GM18868 (cell line): ENCODE results near the gene GJC2.
"Not testable (repeated sequence)": the region's sequence is repeated elsewhere in the genome, so short reads cannot be mapped to it uniquely, and the experiment has no call there.

ENCODE experiments used
- ATAC-seq: cut with Tn5 transposase; IDR thresholded peaks from one replicate; pipeline ENCODE4 v1.9.1; 2021; ENCODE audit warnings: mild to moderate bottlenecking, moderate library complexity; ENCODE audit not compliant: unreplicated experiment

GJC2 gene

DNA sequence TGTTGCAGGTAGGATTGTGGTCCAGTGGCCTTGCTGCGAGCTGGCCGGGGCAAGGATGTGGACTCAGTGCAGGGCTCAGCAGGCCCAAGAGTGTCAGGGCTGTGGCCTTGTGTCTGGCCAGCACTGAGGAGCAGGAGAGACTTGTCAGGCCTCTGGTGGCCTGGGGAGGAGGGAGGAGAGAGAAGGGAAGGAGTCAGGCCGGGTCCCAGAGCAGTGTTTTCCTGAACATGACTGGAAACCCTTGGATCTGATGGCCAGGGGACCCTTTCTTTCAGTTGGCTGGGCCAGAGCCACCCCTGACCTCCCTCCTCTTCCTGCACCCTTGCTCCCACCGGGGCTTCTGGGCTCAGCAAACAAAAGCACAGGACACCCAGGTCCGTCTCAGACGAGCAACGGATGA is 20.9 kb downstream of the GJC2 start:
- no peak for ATAC-seq

DNA sequence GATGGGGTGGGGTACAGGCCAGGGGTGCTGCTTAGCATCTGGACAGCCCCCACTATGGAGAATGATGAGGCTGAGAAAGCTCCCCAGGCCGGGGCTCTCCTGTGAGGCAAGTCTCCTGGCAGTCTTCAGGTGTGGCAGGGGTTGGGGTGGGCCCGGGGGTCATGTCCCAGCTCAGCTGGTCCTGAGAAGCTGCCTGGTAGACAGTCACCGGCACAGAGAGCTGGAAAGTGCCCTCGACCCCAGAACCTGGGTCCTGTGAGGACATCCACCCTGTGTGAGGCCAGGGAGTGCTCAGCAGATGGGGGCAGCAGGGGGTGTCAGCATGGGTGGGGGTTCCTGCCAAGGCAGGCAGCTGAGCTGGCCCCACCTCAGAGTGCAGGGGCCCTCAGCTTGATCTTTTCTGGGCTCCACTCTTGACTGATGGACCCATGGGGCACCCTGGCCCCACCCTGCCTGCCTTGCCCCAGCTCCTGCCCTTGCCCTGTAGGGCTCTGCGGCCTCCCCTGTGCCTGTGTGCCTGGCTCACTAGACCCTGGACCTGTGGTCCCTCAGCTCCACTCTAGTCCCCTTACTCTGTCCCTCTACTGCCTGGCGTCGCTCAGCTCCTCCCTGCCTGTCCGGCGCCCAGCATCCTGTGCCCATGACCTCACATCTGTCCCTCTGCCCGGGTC is 21.6 kb downstream of the GJC2 start:
- ATAC-seq: no peak

- no peak for ATAC-seq
These were observed 23.1 kb downstream of the GJC2 start for GRCh38 chr1:228172591-228173527.

GRCh38 chr1:228173528-228174481 is 24.1 kb downstream of the GJC2 start:
- not testable (repeated sequence) for ATAC-seq

- no peak for ATAC-seq
These were observed 25.0 kb downstream of the GJC2 start for GRCh38 chr1:228174482-228175315.

- no peak for ATAC-seq
These were observed 25.7 kb downstream of the GJC2 start for GRCh38 chr1:228175316-228176023.

- ATAC-seq: no peak
These were observed 26.3 kb downstream of the GJC2 start for GRCh38 chr1:228176024-228176395.

DNA sequence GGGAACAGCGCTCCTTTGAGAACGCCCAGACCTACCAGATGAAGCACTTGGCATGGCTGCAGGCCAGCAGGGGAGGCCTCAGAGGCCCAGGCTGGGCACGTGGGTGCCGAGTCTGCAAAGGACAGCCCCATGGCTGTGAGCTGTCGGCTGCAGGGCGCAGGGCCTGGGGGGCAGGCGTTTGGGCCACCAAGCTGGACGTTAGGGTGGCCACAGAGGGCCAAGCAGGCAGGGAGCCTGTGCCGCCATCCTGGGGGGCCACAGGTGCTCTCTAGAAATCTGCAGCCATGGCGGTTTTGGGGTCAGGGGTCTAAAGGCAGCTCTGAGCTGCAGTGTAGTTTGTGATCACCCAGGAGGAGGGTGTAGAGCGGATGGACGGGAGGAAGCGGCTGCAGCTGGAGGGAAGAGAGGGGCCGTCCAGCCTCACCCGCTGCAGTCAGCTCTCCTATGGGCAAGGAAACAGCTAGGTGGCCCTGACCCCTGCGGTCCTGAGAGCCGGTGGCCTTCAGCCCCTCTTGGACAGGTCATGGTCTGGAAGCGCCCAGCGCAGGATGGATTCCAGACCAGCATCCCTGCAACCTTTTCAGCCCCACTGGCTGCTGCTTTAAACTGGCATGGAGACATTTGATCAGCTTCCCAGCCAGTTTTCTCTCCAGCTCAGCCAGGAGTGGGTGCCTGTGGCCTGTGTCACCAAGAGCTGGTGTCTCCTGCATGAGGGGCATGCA is 26.9 kb downstream of the GJC2 start:
- ATAC-seq: no peak

- ATAC-seq: no peak
These were observed 27.4 kb downstream of the GJC2 start for GRCh38 chr1:228177183-228177475.

DNA sequence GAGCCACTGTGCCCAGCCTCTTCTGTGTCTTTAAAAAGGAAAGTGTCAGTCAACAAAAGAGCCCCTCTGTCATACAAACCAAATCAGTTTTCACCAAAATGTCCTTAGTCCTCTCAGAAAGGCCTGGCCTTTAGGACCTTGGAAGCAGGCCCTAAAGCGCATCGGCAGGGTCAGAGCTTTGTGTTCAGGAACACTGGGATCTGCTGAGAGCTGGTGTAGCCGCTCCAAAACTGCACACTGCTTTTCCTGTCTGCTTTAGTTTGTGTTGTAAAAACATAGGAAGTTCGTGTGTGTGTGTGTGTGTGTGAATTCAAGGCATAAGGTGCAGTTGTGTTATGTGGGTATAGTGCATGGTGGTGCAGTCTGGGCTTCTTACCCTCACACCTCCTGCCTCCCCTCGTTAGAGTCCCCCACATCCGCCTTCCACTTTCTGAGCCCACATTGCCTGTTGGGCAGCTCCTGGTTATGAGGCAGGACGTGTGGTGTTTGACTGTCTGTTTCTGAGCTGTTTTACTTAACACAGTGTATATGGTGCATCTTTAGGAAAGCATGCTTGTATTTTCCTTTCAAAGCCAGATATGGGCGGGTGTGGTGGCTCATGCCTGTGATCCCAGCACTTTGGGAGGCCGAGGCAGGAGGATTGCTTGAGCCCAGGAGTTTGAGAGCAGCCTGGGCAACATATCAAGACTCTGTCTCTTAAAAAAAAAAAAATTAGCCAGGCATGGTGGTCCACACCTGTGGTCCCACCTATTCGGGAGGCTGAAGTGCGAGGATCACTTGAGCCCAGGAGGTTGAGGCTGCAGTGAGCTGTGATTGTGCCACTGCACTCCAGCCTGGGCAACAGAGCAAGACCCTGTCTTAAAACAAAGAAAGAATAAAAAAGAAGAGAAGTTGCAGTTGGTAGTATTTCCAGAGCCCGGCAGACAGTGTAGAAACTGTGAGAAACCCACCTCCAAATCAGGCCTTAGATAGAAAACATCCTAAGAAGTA is 28.3 kb downstream of the GJC2 start:
- ATAC-seq: no peak

DNA sequence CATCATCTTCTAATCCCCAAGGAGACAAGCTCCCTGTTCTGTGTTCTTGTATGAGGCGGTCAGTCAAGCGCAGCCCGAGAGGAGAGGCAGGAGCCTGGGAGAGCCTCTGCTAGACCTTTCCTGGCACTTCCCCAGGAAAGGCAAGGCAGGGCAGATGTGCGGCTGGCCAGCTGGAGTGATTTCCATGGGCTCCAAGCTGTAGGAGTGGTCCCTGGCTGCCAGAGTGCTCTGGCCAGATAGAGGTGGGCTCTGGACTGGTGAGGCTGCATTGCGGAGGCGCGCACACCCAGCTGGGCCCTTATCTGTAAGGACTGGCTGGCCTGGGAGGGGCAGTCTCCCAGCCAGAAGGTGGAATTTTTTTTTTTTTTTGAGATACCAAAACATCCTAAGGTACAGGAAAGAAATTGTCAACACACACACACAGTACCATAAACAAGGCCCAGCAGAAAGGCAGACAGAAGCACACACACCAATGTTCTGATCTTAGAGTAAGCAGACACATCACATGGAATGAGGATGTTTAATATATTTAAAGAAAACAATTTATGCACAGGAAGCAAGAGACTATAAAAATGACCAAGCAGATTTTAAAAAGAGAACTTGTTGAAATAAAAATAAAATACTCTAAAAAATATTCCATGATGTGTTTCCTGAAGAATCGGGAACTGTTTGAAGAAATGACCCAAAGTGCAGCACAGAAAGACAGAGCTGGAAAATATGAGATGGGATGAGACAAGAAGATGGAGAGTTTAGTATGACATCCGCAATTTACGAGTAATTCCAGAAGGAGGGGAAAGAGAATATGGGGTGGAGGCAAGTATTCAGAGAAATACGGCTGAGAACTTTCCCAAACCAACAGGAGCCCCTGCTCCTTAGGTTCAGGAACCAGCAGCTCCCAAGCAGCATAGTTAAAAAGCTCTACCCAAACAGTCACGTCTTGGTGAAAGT is 29.3 kb downstream of the GJC2 start:
- no peak for ATAC-seq

GRCh38 chr1:228180271-228180958 is 30.7 kb downstream of the GJC2 start:
- ATAC-seq: no peak

DNA sequence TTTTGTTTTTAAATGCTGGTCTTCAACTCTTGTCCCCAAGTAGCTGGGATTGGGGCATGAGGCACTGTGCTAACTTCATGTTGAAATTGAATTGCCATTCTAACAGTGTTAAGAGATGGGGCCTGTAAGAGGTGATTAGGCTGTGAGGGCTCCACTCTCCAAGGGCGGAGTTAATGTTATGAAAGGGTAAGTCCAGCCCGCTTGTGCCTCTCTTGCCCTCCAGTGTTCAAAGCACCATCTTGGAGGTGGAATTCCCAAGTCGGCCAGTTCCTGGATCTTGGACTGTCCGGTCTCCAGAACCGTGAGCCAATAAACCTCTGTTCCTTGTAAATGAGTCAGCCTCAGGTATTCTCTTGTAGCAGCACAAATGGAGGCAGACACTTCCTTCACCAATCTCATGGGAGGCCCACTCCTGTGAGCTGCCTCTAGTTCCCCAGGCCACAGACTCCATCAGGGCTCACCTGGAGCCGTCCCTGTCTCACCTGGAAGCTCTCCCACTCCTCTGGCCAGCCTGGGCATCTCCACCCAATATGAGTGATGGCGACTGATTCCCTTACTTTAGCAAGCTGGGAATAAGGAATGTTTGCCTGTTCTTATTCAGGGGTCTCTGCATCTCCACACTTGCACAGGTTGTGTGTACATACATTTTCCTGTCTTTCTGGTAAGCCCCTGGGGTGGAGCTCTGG is 31.4 kb downstream of the GJC2 start:
- no peak for ATAC-seq

DNA sequence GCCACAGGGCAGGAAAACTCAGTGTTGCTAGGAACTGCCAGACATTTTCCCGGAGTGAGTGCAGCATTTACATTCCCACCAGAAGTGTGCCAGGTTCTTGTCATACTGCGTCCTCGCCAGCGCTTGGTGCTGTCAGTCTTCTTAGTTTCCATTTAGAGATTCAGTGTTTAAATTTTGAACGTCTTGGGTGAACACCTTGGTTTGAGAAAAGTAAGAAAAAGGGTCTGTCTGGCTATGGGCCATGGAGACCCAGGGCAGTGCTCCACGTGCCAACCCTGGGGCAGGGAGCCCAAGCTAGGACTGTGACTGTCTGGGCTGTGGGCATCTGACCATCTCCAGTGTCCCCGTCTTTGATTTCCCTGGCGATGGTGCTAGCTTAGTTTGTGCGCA is 31.9 kb downstream of the GJC2 start:
- no peak for ATAC-seq

- ATAC-seq: no peak
These were observed 32.7 kb downstream of the GJC2 start for GRCh38 chr1:228182296-228183030.
